IMR-90 (cell line): Measurements from ENCODE around the gene SLC8A3.

Experiments
- POLR2A ChIP-seq: IDR thresholded peaks from 2 replicates; pipeline ENCODE4 v1.6.1; 2012; ENCODE audit warnings: mild to moderate bottlenecking, low read depth, low read length
- TF ChIP-seq, protein P1 (sequence below): conservative IDR thresholded peaks from 2 replicates; pipeline ENCODE4 v1.5.1; 2012; ENCODE audit warnings: mild to moderate bottlenecking, low read depth, low read length, improper control_type of control experiment

DNA sequence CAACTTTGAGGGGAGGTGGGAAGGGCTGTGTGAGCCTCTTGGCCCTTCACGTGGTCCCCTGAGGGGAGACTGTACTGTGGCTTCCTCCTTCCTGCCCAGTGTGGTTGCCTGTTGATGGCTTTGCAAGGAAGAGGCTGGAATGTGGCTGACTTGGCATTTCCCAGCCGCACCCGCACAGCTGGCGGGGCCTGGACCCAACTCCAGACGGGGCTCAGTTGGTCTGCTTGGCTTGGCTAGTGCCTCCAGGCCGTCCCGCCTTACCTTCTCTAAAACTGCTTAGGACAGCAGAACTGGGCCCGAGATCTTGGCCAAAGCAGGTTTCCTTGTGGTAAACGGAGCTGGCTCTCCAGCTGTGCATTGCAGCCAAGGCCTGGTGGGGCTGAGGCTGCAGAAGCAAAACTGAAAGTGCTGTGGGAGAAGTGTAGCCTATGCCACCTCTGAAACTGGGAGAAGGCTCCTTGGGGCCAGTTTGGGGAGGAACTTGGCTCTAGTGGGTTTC, 170.0 kb downstream of the SLC8A3 start:
- no peak for TF ChIP-seq POLR2A
- TF ChIP-seq, protein P1, sequence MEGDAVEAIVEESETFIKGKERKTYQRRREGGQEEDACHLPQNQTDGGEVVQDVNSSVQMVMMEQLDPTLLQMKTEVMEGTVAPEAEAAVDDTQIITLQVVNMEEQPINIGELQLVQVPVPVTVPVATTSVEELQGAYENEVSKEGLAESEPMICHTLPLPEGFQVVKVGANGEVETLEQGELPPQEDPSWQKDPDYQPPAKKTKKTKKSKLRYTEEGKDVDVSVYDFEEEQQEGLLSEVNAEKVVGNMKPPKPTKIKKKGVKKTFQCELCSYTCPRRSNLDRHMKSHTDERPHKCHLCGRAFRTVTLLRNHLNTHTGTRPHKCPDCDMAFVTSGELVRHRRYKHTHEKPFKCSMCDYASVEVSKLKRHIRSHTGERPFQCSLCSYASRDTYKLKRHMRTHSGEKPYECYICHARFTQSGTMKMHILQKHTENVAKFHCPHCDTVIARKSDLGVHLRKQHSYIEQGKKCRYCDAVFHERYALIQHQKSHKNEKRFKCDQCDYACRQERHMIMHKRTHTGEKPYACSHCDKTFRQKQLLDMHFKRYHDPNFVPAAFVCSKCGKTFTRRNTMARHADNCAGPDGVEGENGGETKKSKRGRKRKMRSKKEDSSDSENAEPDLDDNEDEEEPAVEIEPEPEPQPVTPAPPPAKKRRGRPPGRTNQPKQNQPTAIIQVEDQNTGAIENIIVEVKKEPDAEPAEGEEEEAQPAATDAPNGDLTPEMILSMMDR: no peak
